Karpas-422 (cell line): ENCODE data around the gene FAM237B. TPM values are rescaled to one million over a fixed set of nuclear protein-coding genes. Genes with fewer than 3 reads are reported as not detected.
A peak's percentile ranks its signal among the peaks of the same experiment; 100 is the strongest.
"Not testable (repeated sequence)": the region's sequence is repeated elsewhere in the genome, so short reads cannot be mapped to it uniquely, and the experiment has no call there.

ENCODE experiments used
- DNase-seq: peaks from one replicate; pipeline ENCODE4 v3.0.0-alpha.2; 2015
- H2AFZ ChIP-seq: fragments of 200-600 bp; sonication (generic); 2 replicates; pipeline ENCODE4 v1.6.1; 2014; ENCODE audit warnings: antibody characterized with exemption, low read length, mixed read lengths
- H3K27ac ChIP-seq: fragments of 200-600 bp; sonication (generic); 2 replicates; pipeline ENCODE4 v1.5.1; 2014; ENCODE audit warnings: mild to moderate bottlenecking, low read length, moderate library complexity
- H3K27me3 ChIP-seq: fragments of 200-600 bp; sonication (generic); 2 replicates; pipeline ENCODE4 v1.6.1; 2014; ENCODE audit warnings: low read length, mixed read lengths
- H3K36me3 ChIP-seq: fragments of 200-600 bp; sonication (generic); 2 replicates; pipeline ENCODE4 v1.6.1; 2014; ENCODE audit warnings: low read length, mixed read lengths; ENCODE audit not compliant: insufficient read depth
- H3K4me1 ChIP-seq: fragments of 200-600 bp; sonication (generic); 2 replicates; pipeline ENCODE4 v1.6.1; 2014; ENCODE audit warnings: mild to moderate bottlenecking, low read length, mixed read lengths
- H3K4me2 ChIP-seq: fragments of 200-600 bp; sonication (generic); 2 replicates; pipeline ENCODE4 v1.6.1; 2014; ENCODE audit warnings: low read length, low read depth, mild to moderate bottlenecking; ENCODE audit not compliant: poor library complexity, severe bottlenecking
- H3K4me3 ChIP-seq: fragments of 200-600 bp; sonication (generic); 2 replicates; pipeline ENCODE4 v1.5.1; 2014; ENCODE audit warnings: mild to moderate bottlenecking, antibody characterized with exemption, low read length, mixed read lengths
- H3K79me2 ChIP-seq: fragments of 200-600 bp; sonication (generic); 2 replicates; pipeline ENCODE4 v1.6.1; 2014; ENCODE audit warnings: mild to moderate bottlenecking, low read length, mixed read lengths
- H3K9ac ChIP-seq: fragments of 200-600 bp; sonication (generic); 2 replicates; pipeline ENCODE4 v1.6.0; 2014; ENCODE audit warnings: low read length
- H3K9me2 ChIP-seq: fragments of 200-600 bp; sonication (generic), shearing (Covaris generic); replicated peaks from 2 replicates; pipeline ENCODE4 v1.6.0; 2014; ENCODE audit warnings: mild to moderate bottlenecking, low read length, moderate library complexity; ENCODE audit not compliant: insufficient read depth
- H3K9me3 ChIP-seq: fragments of 300-700, 200-600 bp; sonication (generic); 2 replicates; pipeline ENCODE4 v1.6.1; 2014; ENCODE audit warnings: low read length, mixed read lengths
- H4K20me1 ChIP-seq: fragments of 200-600 bp; sonication (generic); 2 replicates; pipeline ENCODE4 v1.6.1; 2014; ENCODE audit warnings: mild to moderate bottlenecking, antibody characterized with exemption, low read length, low read depth; ENCODE audit not compliant: insufficient read depth
- total RNA-seq: library from RNA; depleted of rRNA; stranded (reverse); fragments of >200 nt; shearing (Covaris generic); gene quantifications from 2 replicates; pipeline ENCODE4 v1.2.3, GENCODE V29; 2014; ENCODE audit warnings: low replicate concordance

FAM237B gene
- total RNA-seq, 1 experiment from 2014 or later = not detected

- Histone ChIP-seq H3K4me2 (no peak overlapping the region), H3K36me3 (peaks cover 18% of the 10 kb centered on the region), H3K9me3 (no peaks in the 10 kb centered on the region), H4K20me1 (no peaks in the 10 kb centered on the region; the same call in 1 of the 2 replicates), H3K4me1 (peaks cover 14% of the 10 kb centered on the region), H3K27ac (no peak overlapping the region), H3K9me2 (no peaks in the 10 kb centered on the region), H3K27me3 (no peaks in the 10 kb centered on the region), H3K79me2 (peaks cover 34% of the 10 kb centered on the region), H2AFZ (peak overlapping the region; percentile 71; the same call in 1 of the 2 replicates), H3K9ac (no peak overlapping the region), H3K4me3 (no peak overlapping the region)
- DNase-seq = no peak
Measured at GRCh38 chr7:90345016-90345415, 23.9 kb upstream of the FAM237B start.

DNA sequence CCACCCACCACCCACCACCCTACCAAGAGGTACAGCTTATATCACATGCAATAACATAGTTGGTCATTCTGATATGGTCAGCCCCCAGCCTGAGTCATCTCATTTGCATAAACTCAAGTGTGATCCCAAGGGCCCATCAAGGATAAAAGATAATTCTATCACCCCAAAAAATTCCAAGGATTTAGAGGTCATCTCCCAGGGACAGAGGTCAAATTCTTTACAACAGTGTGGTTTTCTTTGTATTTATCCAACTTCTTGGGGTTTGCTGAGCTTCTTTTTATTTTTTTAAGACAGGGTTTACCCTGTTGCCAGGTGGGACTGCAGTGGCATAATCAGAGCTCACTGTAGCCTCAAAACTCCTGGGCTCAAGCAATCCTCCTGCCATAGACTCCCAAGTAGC, 16.0 kb upstream of the FAM237B start:
- no peaks in the 10 kb centered on the region for H4K20me1 ChIP-seq
- no peaks in the 10 kb centered on the region for H3K27me3 ChIP-seq
- no peak overlapping the region for H3K4me3 ChIP-seq
- H3K79me2 ChIP-seq = no peaks in the 10 kb centered on the region
- no peak overlapping the region for H3K9ac ChIP-seq
- H3K36me3 ChIP-seq = no peaks in the 10 kb centered on the region
- H3K4me2 ChIP-seq = no peak overlapping the region
- H3K4me1 ChIP-seq = no peaks in the 10 kb centered on the region
- no peak overlapping the region for H2AFZ ChIP-seq
- no peak for DNase-seq
- no peaks in the 10 kb centered on the region for H3K9me2 ChIP-seq
- H3K27ac ChIP-seq = no peak overlapping the region
- H3K9me3 ChIP-seq = no peaks in the 10 kb centered on the region; the same call in 1 of the 2 replicates

- not testable (repeated sequence) for H3K4me3 ChIP-seq, H3K9me3 ChIP-seq, H3K27me3 ChIP-seq, H3K4me1 ChIP-seq, H3K79me2 ChIP-seq, H3K36me3 ChIP-seq, H2AFZ ChIP-seq, DNase-seq, H3K27ac ChIP-seq, H3K9me2 ChIP-seq, H3K9ac ChIP-seq, H4K20me1 ChIP-seq, H3K4me2 ChIP-seq
Measured at GRCh38 chr7:90334926-90335325, 13.8 kb upstream of the FAM237B start.

- Histone ChIP-seq H3K27me3 (no peaks in the 10 kb centered on the region), H3K36me3 (no peaks in the 10 kb centered on the region), H3K79me2 (no peaks in the 10 kb centered on the region), H4K20me1 (no peaks in the 10 kb centered on the region), H2AFZ (no peak overlapping the region), H3K27ac (no peak overlapping the region), H3K4me1 (no peaks in the 10 kb centered on the region), H3K9me3 (no peaks in the 10 kb centered on the region; the same call in 1 of the 2 replicates), H3K4me2 (no peak overlapping the region), H3K9ac (no peak overlapping the region), H3K9me2 (no peaks in the 10 kb centered on the region), H3K4me3 (no peak overlapping the region)
- no peak for DNase-seq
Measured at GRCh38 chr7:90334193-90334843, 13.2 kb upstream of the FAM237B start.

GRCh38 chr7:90326500-90326899, 5.4 kb upstream of the FAM237B start:
- Histone ChIP-seq H2AFZ (no peak overlapping the region), H4K20me1 (no peaks in the 10 kb centered on the region), H3K79me2 (no peaks in the 10 kb centered on the region), H3K27me3 (0 out of 2 replicates have a peak, but pooled peaks cover 2% of the 10 kb centered on the region), H3K4me2 (no peak overlapping the region), H3K36me3 (no peaks in the 10 kb centered on the region), H3K9ac (no peak overlapping the region), H3K4me3 (no peak overlapping the region), H3K9me3 (no peaks in the 10 kb centered on the region), H3K27ac (no peak overlapping the region), H3K9me2 (no peaks in the 10 kb centered on the region), H3K4me1 (no peaks in the 10 kb centered on the region)
- DNase-seq = no peak

DNA sequence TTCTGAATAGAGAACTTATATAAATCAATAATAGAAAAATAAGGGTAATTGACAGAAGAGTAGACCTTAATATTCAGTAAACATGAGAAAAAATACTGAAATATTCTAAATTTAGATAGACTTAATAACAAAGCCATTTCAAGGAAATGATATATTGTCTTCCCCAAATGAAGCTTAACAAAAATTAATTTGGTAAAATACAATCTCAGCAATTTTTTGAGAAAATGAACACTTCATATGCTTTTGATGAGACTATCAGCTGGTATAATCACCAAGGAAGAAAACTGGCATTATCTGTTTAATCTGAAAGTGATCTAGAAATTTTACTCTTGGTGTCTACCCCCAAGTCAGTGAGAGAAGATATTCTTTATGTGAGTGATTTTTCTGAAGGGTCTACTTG, 1.7 kb upstream of the FAM237B start:
- Histone ChIP-seq H3K9me3 (no peaks in the 10 kb centered on the region), H3K9ac (no peak overlapping the region), H3K79me2 (no peaks in the 10 kb centered on the region), H2AFZ (no peak overlapping the region), H4K20me1 (no peaks in the 10 kb centered on the region), H3K9me2 (no peaks in the 10 kb centered on the region), H3K4me3 (no peak overlapping the region), H3K36me3 (no peaks in the 10 kb centered on the region), H3K27ac (no peak overlapping the region), H3K4me2 (no peak overlapping the region), H3K27me3 (0 out of 2 replicates have a peak, but pooled peaks cover 2% of the 10 kb centered on the region), H3K4me1 (no peaks in the 10 kb centered on the region)
- DNase-seq = no peak

DNA sequence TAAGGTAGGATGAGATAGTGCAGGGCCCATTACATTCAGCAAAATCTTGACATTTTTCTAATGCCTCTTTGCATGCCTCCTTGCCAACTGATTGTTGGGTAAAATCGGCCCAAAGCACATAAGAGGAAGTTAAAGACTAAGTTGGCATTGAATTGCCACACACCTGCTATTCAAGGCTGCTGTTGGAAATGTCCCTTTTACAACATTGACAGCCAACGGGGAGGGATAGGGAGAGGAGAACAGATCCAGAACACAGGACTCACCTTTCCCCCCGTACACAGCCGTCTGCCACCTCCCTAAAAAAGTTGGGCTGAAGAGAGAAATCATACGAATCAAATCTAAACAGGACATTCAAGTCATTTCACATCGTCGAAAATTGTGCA, 695 bp downstream of the FAM237B start:
- H3K4me3 ChIP-seq = no peak overlapping the region
- no peak overlapping the region for H2AFZ ChIP-seq
- no peak overlapping the region for H3K27ac ChIP-seq
- H3K79me2 ChIP-seq = no peaks in the 10 kb centered on the region
- H3K36me3 ChIP-seq = no peaks in the 10 kb centered on the region
- no peaks in the 10 kb centered on the region for H3K9me2 ChIP-seq
- H3K9ac ChIP-seq = no peak overlapping the region
- no peak for DNase-seq
- no peaks in the 10 kb centered on the region for H4K20me1 ChIP-seq
- H3K9me3 ChIP-seq = no peaks in the 10 kb centered on the region
- H3K4me2 ChIP-seq = no peak overlapping the region
- no peaks in the 10 kb centered on the region for H3K4me1 ChIP-seq
- H3K27me3 ChIP-seq = 0 out of 2 replicates have a peak, but pooled peaks cover 2% of the 10 kb centered on the region

DNA sequence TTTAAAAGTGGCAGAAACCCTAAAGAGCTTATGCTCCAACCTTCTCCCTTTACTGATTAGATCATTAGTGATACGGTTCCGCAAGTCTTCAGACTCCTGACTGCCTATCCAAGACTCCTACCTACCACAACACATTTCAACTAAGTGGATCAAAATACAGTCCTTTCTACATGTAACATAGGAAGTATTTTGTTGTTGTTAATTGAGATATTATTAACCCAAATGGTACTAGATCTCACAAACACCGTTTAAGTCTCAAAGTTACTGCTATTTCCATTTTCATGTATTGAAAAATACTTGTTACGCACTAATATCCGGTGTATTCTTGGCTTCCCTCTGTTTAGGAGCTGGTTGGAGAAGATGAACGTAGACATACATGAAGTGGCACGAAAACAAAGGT, 1.1 kb downstream of the FAM237B start:
- Histone ChIP-seq H3K9me2 (no peaks in the 10 kb centered on the region), H3K79me2 (no peaks in the 10 kb centered on the region), H3K9me3 (no peaks in the 10 kb centered on the region), H3K4me2 (no peak overlapping the region), H4K20me1 (no peaks in the 10 kb centered on the region), H3K4me1 (no peaks in the 10 kb centered on the region), H3K36me3 (no peaks in the 10 kb centered on the region), H3K4me3 (no peak overlapping the region), H2AFZ (no peak overlapping the region), H3K9ac (no peak overlapping the region), H3K27me3 (0 out of 2 replicates have a peak, but pooled peaks cover 2% of the 10 kb centered on the region), H3K27ac (no peak overlapping the region)
- no peak for DNase-seq
